Mesodermal cell (in vitro differentiated cells): ENCODE data around the gene TSPY8. TPM values are rescaled to one million over a fixed set of nuclear protein-coding genes. Genes with fewer than 3 reads are reported as not detected.
"Not testable (repeated sequence)": the region's sequence is repeated elsewhere in the genome, so short reads cannot be mapped to it uniquely, and the experiment has no call there.

Source experiments
- H3K27ac ChIP-seq: 2 replicates; pipeline ENCODE4 v1.7.0; 2013; ENCODE audit warnings: mild to moderate bottlenecking, low read depth, low read length, moderate library complexity; ENCODE audit not compliant: severe bottlenecking
- H3K36me3 ChIP-seq: 2 replicates; pipeline ENCODE4 v1.7.1; 2013; ENCODE audit warnings: mild to moderate bottlenecking, low read length, moderate library complexity; ENCODE audit not compliant: control insufficient read depth, insufficient read depth
- H3K4me1 ChIP-seq: one replicate; pipeline ENCODE4 v1.7.1; 2013; ENCODE audit warnings: mild to moderate bottlenecking, low read length; ENCODE audit not compliant: insufficient read depth, control insufficient read depth, poor library complexity, severe bottlenecking
- H3K4me3 ChIP-seq: 2 replicates; pipeline ENCODE4 v1.7.0; 2013; ENCODE audit warnings: low read length, control low read depth, mild to moderate bottlenecking; ENCODE audit not compliant: insufficient read depth, poor library complexity, severe bottlenecking; ENCODE audit errors: extremely low read depth
- H3K9me3 ChIP-seq: 2 replicates; pipeline ENCODE4 v1.7.1; 2013; ENCODE audit warnings: mild to moderate bottlenecking, low read length, moderate library complexity; ENCODE audit not compliant: control insufficient read depth
- WGBS, 2 experiments: methylation state at CpG; one replicate each; pipeline ENCODE4 v1.1.5; 2013; ENCODE audit warnings: missing lambda C conversion rate in 2 of 2; ENCODE audit not compliant: insufficient coverage in 2 of 2; 5-methylcytosine and 5-hydroxymethylcytosine counted together
- polyA plus RNA-seq, 2 experiments: library from polyadenylated mRNA; stranded (reverse); fragments of 50-300 nt; gene quantifications; one replicate each; pipeline ENCODE4 v1.2.3, GENCODE V29; 2013

Gene TSPY8, protein sequence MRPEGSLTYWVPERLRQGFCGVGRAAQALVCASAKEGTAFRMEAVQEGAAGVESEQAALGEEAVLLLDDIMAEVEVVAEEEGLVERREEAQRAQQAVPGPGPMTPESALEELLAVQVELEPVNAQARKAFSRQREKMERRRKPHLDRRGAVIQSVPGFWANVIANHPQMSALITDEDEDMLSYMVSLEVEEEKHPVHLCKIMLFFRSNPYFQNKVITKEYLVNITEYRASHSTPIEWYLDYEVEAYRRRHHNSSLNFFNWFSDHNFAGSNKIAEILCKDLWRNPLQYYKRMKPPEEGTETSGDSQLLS
- polyA plus RNA-seq (2013, experiment 1 of 2), result not detected
- not detected for polyA plus RNA-seq (2013, experiment 2 of 2)

DNA sequence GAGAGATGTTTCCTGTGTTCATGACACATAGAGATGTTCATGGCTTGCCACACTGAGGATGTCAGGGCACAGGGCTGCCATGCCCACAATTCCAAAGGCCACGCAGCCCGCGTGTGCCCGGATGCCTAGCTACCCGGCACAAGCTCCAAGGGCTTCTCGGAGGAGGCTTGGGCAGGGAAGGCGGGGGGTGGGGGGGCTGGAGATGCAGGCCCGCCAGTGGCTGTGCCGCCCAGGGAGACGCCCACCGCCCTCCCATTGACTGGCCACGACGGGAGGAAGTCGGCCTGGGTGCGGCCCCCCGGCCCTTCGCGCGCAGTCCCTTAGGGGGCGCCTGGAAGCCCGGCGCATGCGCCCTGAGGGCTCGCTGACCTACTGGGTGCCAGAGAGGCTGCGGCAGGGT lies at the start of gene TSPY8:
TSS of gene TSPY8 (plus strand) at position 301 of the 400 bp plus-strand sequence. CDS start at position 347, 46 bp downstream.
- H3K27ac ChIP-seq, H3K4me3 ChIP-seq, H3K4me1 ChIP-seq, H3K9me3 ChIP-seq, H3K36me3 ChIP-seq: not testable (repeated sequence)
- WGBS, 2 experiments, result no CpG with 5 or more reads among the region's 25 CpGs

DNA sequence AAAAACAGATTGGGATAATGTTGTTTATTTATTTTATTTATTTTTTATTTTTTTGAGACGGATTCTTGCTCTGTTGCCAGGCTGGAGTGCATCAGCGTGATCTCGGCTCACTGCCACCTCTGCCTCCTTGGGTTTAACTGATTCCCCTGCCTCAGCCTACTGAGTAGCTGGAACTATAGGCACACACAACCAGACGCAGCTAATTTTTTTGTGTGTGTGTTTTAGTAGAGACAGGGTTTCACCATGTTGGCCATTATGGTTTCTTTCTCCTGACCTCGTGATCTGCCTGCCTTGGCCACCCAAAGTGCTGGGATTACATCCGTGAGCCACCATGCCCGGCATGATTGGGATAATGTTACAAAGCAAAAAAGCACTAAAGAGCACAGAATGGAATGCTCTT lies 36.6 kb upstream of the TSPY8 start:
- Histone ChIP-seq H3K4me3 (no peak overlapping the region), H3K4me1 (no peaks in the 10 kb centered on the region), H3K27ac (no peak overlapping the region), H3K36me3 (no peaks in the 10 kb centered on the region), H3K9me3 (no peaks in the 10 kb centered on the region)
- no CpG with 5 or more reads among the region's 7 CpGs for WGBS, 2 experiments

DNA sequence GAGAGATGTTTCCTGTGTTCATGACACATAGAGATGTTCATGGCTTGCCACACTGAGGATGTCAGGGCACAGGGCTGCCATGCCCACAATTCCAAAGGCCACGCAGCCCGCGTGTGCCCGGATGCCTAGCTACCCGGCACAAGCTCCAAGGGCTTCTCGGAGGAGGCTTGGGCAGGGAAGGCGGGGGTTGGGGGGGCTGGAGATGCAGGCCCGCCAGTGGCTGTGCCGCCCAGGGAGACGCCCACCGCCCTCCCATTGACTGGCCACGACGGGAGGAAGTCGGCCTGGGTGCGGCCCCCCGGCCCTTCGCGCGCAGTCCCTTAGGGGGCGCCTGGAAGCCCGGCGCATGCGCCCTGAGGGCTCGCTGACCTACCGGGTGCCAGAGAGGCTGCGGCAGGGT lies 20.4 kb upstream of the TSPY8 start, which contains the start of gene TSPY4:
TSS of gene TSPY4 (plus strand) at position 301 of the 400 bp plus-strand sequence. CDS start at position 347, 46 bp downstream.
- H3K9me3 ChIP-seq, H3K27ac ChIP-seq, H3K4me3 ChIP-seq, H3K4me1 ChIP-seq, H3K36me3 ChIP-seq: not testable (repeated sequence)
- WGBS, 2 experiments, result no CpG with 5 or more reads among the region's 26 CpGs

DNA sequence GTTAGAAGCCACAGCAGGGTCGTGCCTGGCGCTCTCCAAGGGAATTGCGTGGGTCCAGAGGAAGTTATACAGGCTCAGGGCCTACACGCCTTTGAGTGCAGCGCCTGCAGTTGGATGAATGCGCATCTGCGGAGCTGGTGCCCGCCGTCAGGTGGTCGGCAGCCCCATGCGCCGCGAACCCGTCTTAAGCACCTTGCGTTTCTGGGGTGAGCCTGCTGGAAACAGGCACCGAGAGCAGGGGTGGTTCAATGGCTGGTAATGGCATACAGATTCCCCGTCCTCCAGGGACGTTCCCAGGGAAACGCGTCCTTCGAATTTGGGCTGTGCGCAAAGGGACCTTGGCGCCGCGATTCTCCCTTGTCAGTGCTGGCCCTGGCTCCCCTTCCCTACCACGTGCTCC lies 38.9 kb downstream of the TSPY8 start:
- H3K36me3 ChIP-seq, H3K4me3 ChIP-seq, H3K27ac ChIP-seq, H3K4me1 ChIP-seq, H3K9me3 ChIP-seq: not testable (repeated sequence)
- 98% methylated on average over 8 of the region's 26 CpGs; no CpG with 5 or more reads in 1 of the 2 experiments for WGBS, 2 experiments

DNA sequence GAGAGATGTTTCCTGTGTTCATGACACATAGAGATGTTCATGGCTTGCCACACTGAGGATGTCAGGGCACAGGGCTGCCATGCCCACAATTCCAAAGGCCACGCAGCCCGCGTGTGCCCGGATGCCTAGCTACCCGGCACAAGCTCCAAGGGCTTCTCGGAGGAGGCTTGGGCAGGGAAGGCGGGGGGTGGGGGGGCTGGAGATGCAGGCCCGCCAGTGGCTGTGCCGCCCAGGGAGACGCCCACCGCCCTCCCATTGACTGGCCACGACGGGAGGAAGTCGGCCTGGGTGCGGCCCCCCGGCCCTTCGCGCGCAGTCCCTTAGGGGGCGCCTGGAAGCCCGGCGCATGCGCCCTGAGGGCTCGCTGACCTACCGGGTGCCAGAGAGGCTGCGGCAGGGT lies 40.5 kb downstream of the TSPY8 start, which contains the start of gene TSPY3:
TSS of gene TSPY3 (plus strand) at position 301 of the 400 bp plus-strand sequence. CDS start at position 347, 46 bp downstream.
- no CpG with 5 or more reads among the region's 26 CpGs for WGBS, 2 experiments

More for the DNA sequence above, 40.5 kb downstream of the TSPY8 start, which contains the start of gene TSPY3:
- not testable (repeated sequence) for H3K4me3 ChIP-seq, H3K36me3 ChIP-seq, H3K27ac ChIP-seq, H3K9me3 ChIP-seq, H3K4me1 ChIP-seq
